BJ (cell line): ENCODE data around the gene MISP3. TPM values are rescaled to one million over a fixed set of nuclear protein-coding genes. Genes with fewer than 3 reads are reported as not detected.
"Not testable (repeated sequence)": the region's sequence is repeated elsewhere in the genome, so short reads cannot be mapped to it uniquely, and the experiment has no call there.

Experiments used
- CTCF ChIA-PET: fragments of 350-600 bp; formaldehyde crosslinking; extraction: SDS; loops from one replicate; lab custom pipeline; 2021; ENCODE audit warnings: antibody characterized with exemption, inconsistent platforms; lab: Yijun Ruan, JAX
- POLR2A ChIA-PET: fragments of 300-600 bp; sonication (Branson Sonifier 250); formaldehyde crosslinking; extraction: SDS; loops from one replicate; lab custom pipeline; 2021; ENCODE audit warnings: antibody characterized with exemption; lab: Charles Lee
- DNase-seq: peaks from one replicate; pipeline ENCODE4 v3.0.0-alpha.2; 2011; ENCODE audit warnings: low read depth
- H3K27me3 ChIP-seq: 2 replicates; pipeline ENCODE4 v1.6.0; 2011; ENCODE audit warnings: low read length; ENCODE audit not compliant: control insufficient read depth, insufficient read depth
- H3K36me3 ChIP-seq: 2 replicates; pipeline ENCODE4 v1.5.1; 2011; ENCODE audit warnings: low read length; ENCODE audit not compliant: control insufficient read depth, insufficient read depth
- H3K4me3 ChIP-seq: 2 replicates; pipeline ENCODE4 v1.5.1; 2011; ENCODE audit warnings: low read depth, mild to moderate bottlenecking, control low read depth, low read length
- CTCF ChIP-seq: IDR thresholded peaks from 2 replicates; pipeline ENCODE4 v1.5.1; 2011; ENCODE audit warnings: low read depth, mild to moderate bottlenecking, control low read depth, inconsistent platforms, low read length, moderate library complexity; ENCODE audit not compliant: insufficient read depth
- polyA minus RNA-seq: library from RNA; depleted of rRNA, polyadenylated mRNA; stranded (reverse); fragments of >200 nt; gene quantifications from 2 replicates; pipeline ENCODE4 v1.2.3, GENCODE V29; 2011; rRNA and poly(A)+ RNA removed
- polyA plus RNA-seq: library from polyadenylated mRNA; depleted of rRNA; stranded (reverse); fragments of >200 nt; gene quantifications from 2 replicates; pipeline ENCODE4 v1.2.3, GENCODE V29; 2011; rRNA removed

Gene MISP3
- polyA plus RNA-seq (0.39 and 0.58 TPM in 2 replicates), polyA minus RNA-seq (not detected in 2 replicates)

DNA sequence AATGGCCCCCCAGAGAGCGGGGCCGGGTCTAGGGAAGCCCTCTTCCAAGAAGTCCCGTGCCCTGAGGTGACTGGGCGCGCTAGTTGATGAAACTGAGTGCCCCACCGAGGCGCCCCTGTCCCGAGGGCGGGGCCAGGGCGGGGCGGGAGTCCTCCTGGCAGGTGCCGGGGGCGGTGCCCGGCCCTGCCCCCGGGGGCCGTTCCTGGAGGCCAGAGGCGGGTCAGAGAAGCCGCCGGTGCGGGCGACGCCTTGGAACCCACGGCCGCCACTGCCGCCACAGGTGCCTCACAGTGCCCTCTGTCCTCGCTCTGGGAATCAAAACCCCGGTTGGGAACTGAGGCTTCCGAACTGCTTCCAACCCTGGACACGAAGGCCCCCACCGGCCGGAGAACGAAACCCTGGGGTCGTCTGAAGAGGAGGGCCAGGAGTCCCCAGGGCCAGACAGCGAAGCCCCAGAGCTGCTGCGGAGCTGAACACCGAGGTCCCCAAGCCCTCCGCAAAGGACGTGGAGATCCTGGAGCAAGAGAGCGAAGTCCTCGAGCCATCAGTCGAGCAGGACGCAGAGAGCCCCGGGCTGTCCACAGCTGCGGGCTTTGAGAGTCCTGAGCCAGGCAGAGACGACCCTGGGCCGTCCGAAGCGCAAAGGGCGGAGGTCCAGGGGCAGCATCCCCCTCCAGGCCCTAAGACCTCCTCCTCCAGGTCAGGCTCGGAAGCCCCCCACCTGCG, at the start of gene MISP3:
MISP3 (plus strand) TSS at position 252 of the 726 bp plus-strand sequence. CDS start 524 bp downstream, outside the sequence.
- ChIA-PET CTCF (interaction anchor here (0.6 to 6.0 kb wide), 40 partner anchors 7 to 494 kb away, joined by 3 to 115 read pairs (median 4); partner anchors contain the start of genes ASF1B, C19orf53, DCAF15 and NANOS3), POLR2A (no interaction called here)
- DNase-seq, result no peak

DNA sequence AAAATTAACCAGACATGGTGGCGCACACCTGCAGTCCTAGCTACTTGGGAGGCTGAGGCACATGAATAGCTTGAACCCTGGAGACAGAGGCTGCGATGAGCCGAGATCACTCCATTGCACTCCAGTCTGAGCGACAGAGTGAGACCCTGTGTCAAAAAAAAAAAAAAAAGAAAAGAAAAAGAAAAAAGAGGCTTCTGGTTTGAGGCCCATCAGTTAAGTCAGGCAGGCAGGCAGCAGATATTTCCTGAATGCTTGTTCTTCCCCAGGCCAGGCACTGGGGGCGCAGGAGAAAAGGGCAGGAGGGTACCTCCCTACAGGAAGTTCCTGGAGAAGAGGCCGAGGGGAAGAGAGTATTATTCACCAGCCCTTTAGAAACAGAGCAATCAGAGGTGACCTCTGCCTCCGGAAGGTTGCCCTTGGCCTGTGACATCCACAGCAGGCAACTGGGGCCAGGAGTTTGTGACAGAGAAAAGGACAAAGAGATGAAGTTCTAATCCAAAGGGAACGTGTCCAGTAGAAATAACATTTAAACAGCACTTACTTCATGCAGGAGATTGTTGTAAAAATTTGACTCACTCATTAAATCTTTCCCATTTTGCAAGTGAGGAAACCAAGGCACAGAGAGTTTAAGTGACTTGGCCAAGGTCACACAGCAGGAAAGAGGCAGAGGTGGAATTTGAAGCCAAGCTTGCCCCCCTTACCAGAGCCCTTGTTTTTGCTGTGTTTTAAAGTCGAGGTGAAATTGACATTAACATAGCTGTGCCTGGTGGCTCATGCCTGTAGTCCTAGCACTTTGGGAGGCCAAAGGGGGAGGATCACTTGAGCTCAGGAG, 49.0 kb upstream of the MISP3 start:
- DNase-seq, result no peak
- peak; percentile 32; the same call in 1 of the 2 replicates for TF ChIP-seq CTCF
- ChIA-PET CTCF (interaction anchor here (0.9 to 3.0 kb wide), 5 partner anchors 8 to 50 kb away, joined by 4 to 21 read pairs (median 4); partner anchors contain the start of genes IL27RA and MISP3), POLR2A (no interaction called here)
- no peaks in the 10 kb centered on the region for H3K36me3 ChIP-seq
- peaks cover 6% of the 10 kb centered on the region for H3K27me3 ChIP-seq
- H3K4me3 ChIP-seq, result no peak overlapping the region

More for the DNA sequence above, at the start of gene MISP3:
- H3K27me3 ChIP-seq, result no peaks in the 10 kb centered on the region
- peak within 1 kb of the TSS; percentile 63 for H3K4me3 ChIP-seq
- no peaks in the 10 kb centered on the region for H3K36me3 ChIP-seq
- TF ChIP-seq CTCF, result peak; percentile 18; the same call in 1 of the 2 replicates

GRCh38 chr19:14026652-14027192, 45.9 kb upstream of the MISP3 start:
- H3K27me3 ChIP-seq, H3K4me3 ChIP-seq, POLR2A ChIA-PET, H3K36me3 ChIP-seq, DNase-seq: not testable (repeated sequence)
- CTCF ChIA-PET, result interaction anchor here (0.6 to 1.3 kb wide), 2 partner anchors 17 to 318 kb away, joined by 4 read pairs; no protein-coding TSS in a partner anchor

DNA sequence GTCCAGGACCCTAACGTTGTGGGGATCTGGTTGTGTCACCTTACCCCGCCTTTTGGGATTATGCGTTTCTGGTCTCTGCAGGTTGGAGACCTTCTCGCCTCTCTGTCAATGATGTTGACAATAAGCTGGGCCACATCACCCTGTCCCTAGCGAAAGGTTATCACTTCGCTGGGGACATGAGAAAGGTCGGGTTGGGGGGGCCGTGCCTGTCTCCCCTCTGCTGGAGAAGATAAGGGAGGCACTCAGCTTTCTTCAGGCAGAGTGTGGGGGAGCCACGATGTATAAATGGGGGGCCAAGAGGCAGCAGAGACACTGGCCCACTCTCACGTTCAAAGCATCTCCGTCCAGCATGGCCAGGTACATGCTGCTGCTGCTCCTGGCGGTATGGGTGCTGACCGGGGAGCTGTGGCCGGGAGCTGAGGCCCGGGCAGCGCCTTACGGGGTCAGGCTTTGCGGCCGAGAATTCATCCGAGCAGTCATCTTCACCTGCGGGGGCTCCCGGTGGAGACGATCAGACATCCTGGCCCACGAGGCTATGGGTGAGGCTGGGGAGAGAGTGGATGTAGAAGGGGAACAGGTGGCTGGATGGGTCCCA, 44.6 kb upstream of the MISP3 start, which contains the start of gene RLN3:
RLN3 (plus strand) TSS at position 293 of the 595 bp plus-strand sequence; CDS start at position 350, 57 bp downstream.
- peaks cover 6% of the 10 kb centered on the region for H3K27me3 ChIP-seq
- no peak for TF ChIP-seq CTCF
- H3K36me3 ChIP-seq, result no peaks in the 10 kb centered on the region
- POLR2A ChIA-PET, result no interaction called here
- no peak for DNase-seq
- CTCF ChIA-PET, result interaction anchor here (1.9 kb wide), 1 partner anchor 31 kb away, joined by 7 read pairs; no protein-coding TSS in a partner anchor
- no peak within 1 kb of the TSS for H3K4me3 ChIP-seq

DNA sequence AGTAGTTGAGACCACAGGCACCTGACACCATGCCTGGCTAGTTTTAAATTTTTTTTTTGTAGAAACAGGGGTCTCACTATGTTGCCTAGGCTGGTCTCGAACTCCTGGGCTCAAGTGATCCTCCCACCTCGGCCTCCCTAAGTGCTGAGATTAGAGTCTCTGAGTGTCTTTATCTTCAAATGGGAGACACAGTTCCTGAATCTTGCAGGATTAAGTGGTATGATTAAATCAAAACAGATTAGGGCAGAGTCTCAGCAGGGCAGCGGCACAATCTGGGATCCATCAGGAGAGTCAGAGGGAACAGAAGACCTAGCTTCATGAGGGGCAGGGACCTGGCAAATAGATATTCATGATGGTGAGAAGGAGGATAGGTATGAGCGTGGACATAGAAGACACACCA, 43.7 kb upstream of the MISP3 start:
- CTCF ChIA-PET, result interaction anchor here (0.7 to 1.9 kb wide), 2 partner anchors 30 to 1008 kb away, joined by 3 to 7 read pairs; no protein-coding TSS in a partner anchor

More for the DNA sequence above, 43.7 kb upstream of the MISP3 start:
- Histone ChIP-seq H3K36me3 (no peaks in the 10 kb centered on the region), H3K27me3 (peaks cover 6% of the 10 kb centered on the region), H3K4me3 (no peak overlapping the region)
- POLR2A ChIA-PET, result no interaction called here
- TF ChIP-seq CTCF, result no peak
- no peak for DNase-seq
